IPS-NIHi7 (cell line): ENCODE data around the gene OR4C45.
A peak's percentile ranks its signal among the peaks of the same experiment; 100 is the strongest.
"Not testable (repeated sequence)": the region's sequence is repeated elsewhere in the genome, so short reads cannot be mapped to it uniquely, and the experiment has no call there.

Experiments
- DNase-seq: peaks from one replicate; pipeline ENCODE4 v3.0.0; 2012; ENCODE audit warnings: mixed read lengths; ENCODE audit errors: extremely low spot score

OR4C45 gene

DNA sequence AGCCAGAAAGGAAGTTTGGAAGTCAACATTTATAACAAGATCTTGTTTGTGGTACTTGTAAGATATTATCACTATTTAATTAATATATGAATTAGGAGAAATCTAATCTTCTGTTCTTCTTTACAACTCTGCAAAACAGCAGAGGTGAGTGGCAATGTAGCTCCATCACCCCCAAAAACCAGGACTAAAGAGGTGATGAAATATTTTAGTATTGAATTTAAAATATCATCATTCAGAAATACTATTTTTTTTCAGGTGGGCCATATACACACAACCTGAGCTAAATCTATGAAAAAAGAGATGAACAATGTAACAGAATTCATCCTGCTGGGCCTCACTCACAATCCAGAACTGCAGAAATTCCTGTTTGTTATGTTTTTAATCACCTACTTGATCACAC is at the start of gene OR4C45:
Gene OR4C45 (plus strand): TSS at position 301 of the 400 bp plus-strand sequence.
- no peak for DNase-seq

DNA sequence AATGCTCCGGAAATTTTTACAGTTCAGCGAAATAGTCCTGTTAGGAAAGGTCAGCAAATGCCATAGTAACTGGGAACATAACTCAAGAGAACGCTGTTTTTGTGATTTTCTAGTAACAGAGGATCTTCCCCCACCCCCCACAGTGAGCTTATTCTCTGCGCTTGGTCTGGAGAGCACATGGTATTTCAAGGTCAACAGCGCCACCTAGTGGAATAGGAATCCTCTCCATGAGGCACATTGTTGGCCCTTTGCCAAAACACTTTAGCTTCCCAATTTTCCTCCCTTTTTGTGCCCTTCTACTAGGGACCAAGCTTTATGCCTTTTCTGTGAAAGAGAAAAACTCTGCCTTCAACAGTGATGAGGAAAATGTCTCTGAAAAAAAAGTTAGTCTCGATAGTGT is 37.1 kb upstream of the OR4C45 start:
- peak; percentile 5 for DNase-seq

DNA sequence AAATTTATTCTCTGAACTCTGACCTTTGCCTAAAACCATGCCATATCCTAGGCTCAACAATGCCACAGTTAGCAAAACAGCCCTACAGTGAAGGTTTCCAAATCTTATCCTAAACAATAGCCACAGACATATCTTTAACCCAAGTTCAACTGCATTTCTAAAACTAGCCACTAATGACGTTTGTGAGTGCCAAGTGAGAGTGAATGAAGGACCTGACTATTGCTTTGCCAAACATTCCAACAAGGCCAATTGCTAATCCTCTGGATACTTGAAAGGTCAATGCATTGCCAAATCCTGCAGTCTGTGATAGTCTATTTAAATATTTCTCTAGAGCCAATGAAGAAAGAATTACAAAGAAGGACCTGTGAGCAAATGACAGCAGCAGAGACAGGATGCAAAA is 2.5 kb upstream of the OR4C45 start:
- no peak for DNase-seq

DNA sequence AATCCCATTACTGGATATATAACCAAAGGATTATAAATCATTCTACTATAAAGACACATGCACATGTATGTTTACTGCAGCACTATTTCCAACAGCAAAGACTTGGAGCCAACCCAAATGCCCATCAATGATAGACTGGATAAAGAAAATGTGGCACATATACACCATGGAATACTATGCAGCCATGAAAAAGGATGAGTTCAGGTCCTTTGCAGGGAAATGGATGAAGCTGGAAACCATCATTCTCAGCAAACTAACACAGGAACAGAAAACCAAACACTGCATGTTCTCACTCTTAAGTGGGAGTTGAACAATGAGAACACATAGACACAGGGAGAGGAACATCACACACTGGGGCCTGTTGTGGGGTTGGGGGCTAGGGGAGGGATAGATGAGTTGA is 3.6 kb downstream of the OR4C45 start:
- not testable (repeated sequence) for DNase-seq

DNA sequence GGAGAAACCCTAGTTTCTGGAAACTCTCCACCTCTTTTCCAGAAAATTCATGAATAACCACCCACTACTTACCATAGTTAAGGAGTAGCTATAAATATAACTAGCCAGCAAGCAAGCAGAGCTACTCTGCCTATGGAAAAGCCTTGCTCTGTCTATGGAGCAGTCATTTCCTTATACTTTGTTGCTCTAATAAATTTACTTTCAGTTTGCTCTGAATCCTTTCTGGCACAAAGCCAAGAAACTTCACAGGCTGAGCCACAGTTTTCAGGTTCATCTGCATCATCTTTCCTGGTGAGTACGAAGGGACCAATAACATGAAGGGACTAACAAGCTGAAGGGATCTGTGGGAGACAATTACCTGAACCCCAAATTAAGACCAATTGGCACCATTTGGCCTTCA is 4.6 kb downstream of the OR4C45 start:
- DNase-seq: no peak

DNA sequence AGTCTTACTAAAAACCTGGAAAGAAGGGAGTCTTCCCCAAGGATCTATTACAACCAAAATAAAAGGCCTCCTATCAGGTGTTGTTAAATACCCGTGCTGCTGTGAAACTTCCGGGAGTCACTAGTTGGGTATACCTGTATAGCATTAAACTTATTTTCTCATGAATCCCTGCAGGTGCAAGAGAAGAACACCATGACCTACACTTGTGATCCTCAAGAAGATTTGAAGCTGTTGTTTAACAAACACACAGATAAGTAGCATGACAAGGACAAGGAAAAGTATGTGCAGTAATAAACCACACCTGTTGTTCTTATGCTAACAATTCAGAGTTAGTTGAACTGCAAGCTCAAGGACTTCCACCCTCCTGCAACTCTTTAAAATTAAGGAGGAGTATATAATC is 12.0 kb downstream of the OR4C45 start:
- DNase-seq: no peak

DNA sequence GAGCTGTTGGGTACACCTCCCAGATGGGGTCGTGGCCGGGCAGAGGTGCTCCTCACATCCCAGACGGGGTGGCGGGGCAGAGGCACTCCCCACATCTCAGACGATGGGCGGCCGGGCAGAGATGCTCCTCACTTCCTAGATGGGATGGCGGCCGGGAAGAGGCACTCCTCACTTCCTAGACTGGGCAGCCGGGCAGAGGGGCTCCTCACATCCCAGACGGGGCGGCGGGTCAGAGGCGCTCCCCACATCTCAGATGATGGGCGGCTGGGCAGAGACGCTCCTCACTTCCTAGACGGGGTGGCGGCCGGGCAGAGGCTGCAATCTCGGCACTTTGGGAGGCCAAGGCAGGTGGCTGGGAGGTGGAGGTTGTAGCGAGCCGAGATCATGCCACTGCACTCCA is 30.4 kb downstream of the OR4C45 start:
- not testable (repeated sequence) for DNase-seq

DNA sequence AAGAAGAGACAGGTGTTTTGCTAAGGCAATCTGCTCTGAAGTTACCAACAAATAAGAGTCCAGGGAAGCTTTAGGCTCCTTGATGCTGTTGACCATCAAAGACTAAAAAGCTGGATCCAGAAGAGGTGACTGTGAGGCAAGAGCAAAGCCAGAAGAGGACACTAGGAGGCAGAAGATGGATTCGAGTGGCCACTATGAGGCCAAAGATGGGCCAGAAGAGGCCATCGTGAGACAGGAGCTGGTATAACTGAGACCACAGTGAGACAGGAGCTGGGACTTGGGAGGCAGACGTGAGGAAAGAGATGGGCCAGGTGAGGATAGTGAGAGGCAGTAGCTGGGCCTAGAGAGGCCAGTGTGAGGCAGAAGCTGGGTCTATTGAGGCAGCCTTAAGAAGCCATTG is 37.7 kb downstream of the OR4C45 start:
- no peak for DNase-seq

DNA sequence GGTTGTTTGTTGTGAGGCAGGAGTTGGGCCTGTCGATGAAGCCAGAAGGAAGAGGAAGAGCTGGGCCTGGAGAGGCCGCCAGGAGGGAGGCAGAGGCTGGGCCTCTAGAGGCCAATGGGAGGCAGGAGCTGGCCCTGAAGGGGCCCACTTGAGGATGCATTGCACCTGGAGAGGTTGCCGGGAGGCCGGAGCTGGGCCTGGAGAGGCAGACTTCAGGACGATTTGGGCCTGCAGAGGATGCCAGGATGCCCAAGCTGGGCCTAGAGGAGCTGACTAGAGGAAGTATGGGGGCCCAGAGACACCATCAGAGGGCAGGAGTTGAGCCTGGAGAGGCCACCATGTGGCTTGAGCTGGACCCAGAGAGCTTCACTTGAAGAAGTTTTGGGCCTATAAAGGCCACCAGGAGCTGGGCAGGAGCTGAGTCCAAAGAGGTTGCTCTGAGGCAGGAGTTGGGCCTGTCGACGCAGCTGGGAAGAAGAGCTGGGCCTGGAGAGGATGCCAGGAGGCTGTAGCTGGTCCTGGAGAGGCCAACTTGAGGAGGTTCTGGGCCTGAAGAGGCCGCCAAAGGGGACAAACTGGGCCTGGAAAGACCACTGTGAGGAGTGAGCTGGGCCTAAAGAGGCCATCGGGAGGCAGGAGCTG is 39.0 kb downstream of the OR4C45 start:
- DNase-seq: no peak

DNA sequence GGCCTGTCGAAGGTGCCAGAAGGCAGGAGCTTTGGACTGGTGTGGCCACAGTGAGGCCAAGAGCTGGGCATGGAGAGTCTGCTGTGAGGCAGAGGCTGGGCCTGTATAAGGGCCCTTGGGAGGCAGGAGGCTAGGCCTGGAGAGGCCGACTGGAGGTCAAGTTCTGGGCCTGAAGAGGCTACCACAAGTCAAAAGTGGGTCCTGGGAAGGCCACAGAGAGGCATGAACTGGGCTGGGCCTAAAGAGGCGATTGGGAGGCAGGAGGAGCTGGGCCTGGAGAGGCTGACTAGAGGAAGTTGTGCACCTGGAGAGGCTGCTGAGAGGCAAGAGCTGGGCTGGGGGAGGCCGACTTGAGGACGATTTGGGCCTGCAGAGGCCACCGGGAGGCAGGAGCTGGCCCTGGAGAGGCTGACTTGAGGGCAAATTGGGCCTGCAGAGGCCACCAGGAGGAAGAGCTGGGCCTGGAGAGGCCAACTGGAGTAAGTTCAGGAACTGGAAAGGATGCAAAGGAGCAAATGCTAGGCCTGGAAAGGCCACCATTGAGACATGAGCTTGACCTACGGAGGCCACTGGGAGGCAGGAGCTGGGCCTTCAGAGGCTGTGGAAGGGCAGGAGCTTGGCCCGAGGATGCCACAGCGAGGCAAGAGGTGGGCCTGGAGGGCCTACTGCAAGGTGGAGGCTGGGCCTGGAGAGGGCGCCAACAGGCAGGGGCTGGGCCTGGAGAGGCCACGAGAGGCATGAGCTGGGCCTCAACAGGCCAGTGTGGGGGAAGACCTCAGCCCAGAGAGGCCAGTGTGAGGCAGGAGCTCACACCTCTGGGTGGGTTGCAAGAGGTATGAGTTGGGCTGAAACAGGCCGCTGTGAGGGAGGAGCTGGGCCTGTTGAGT is 39.8 kb downstream of the OR4C45 start:
- DNase-seq: no peak

DNA sequence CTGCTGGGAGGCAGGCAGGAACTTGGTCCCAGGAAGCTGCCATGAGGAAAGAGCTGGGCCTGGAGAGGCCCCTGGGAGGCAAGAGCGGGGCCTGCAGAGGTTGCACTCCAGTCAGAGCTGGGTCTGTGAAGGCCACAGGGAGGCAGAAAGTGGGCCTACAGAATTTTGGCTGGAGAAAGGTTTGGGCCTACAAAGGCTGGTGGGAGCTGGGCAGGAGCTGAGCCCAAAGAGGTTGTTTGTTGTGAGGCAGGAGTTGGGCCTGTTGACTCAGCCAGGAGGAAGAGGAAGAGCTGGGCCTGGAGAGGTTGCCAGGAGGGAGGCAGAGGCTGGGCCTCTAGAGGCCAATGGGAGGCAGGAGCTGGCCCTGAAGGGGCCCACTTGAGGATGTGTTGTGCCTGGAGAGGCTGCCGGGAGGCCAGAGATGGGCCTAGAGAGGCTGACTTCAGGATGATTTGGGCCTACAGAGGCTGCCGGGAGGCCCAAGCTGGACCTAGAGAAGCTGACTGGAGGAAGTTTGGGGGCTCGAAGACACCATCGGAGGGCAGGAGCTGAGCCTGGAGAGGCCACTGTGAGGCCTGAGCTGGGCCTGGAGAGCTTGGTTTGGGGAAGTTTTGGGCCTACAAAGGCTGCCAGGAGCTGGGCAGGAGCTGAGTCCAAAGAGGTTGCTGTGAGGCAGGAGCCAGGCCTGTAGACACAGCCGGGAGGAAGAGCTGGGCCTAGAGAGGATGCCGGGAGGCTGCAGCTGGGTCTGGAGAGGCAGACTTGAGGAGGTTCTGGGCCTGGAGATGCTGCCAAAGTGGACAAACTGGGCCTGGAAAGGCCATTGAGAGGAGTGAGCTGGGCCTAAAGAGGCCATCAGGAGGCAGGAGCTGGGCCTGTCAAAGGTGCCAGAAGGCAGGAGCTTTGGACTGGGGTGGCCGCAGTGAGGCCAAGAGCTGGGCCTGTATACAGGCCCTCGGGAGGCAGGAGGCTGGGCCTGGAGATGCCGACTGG is 40.7 kb downstream of the OR4C45 start:
- DNase-seq: no peak

DNA sequence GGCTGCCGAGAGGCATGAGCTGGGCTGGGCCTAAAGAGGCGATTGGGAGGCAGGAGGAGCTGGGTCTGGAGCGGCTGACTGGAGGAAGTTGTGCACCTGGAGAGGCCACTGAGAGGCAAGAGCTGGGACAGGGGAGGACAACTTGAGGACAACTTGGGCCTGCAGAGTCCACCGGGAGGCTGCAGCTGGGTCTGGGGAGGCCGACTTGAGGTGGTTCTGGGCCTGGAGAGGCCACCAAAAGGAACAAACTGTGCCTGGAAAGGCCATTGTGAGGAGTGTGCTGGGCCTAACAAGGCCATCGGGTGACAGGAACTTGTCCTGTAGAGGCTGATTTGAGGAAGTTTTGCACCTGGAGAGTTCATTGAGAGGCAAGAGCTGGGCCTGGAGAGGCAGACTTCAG is 41.5 kb downstream of the OR4C45 start:
- no peak for DNase-seq

DNA sequence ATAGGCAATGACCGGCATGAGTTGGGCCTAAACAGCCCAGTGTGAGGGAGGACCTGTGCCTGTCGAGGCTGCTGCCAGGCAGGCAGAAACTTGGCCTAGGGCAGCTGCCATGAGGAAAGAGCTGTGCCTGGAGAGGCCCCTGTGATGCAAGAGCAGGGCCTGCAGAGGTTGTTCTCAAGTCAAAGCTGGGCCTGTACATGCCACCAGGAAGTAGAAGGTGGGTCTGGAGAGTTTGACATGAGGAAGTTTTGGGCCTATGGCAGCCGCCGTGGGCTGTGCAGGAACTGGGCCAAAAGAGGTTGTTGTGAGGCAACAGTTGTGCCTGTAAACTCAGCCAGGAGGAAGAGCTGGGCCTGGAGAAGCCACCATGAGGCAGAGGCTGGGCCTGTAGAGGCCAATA is 43.2 kb downstream of the OR4C45 start:
- no peak for DNase-seq

DNA sequence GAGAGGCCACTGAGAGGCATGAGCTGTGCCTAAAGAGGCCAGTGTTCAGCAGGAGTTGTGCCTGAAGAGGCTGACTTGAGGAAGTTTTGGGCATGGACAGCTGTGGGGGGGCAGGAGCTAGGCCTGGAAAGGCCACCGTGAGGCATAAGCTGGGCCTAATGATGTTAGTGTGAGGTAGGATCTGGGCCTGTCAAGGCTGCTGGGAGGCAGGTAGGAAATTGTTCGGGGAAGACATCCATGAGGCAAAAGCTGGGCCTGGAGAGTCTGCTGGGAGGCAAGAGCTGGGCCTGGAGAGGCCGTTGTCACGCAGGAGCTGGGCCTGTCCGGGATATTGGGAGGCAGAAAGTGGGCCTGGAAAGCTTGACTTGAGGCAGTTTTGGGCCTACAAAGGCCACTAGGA is 44.9 kb downstream of the OR4C45 start:
- no peak for DNase-seq

DNA sequence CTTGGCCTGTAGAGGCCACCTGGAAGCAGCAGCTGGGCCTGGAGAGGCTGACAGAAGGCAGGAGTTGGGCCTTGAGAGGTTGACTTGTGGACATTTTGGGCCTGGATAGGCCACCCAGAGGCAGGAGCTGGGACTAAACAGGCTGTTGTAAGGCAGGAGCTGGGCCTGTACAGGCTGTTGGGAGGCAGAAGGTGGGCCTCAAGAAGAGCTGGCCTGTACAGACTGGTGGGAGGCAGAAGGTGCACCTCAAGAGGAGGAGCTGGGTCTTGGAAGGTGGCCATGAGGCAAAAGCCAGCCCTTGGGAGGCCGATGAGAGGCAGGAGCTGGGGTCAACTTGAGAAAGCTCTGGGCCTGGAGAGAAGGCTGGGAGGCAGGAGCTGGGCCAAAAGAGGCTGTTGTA is 45.3 kb downstream of the OR4C45 start:
- DNase-seq: no peak

DNA sequence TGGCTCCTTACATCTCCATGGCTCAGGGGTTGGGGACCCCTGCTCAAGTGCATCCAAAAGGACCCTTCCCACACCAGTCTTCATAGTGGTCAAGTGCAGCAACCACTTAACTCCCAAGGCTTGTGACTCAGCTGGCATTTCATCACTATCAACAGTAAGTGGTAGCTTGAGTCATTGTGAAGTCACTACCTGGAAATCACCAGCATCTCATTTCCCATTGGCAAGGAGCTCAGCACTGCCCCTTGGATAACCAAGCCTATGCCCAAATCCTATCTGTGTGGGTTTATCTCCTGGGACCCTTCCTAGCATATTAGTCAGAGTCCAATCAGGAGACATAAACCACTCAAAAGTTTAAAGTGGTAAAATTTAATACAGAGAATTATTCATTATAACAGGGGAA is 46.3 kb downstream of the OR4C45 start:
- not testable (repeated sequence) for DNase-seq

DNA sequence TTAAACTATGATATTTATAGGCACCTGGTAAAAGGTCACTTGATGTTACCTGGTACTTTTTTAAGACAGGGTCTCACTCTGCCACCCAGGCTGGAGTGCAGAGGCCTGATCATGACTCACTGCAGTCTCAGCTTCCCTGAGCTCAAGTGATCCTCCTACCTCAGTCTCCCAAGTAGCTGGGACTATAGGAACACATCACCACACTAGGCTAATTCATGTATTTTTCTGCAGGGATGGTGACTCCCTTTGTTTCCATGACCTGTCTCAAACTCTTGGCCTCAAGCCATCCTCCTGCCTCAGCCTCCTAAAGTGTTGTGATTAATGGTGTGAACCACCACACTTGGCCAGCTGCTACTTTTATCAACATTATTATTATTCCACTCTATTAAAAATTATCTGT is 47.6 kb downstream of the OR4C45 start:
- no peak for DNase-seq
